Erythroblast (primary cell): ENCODE measurements around the gene FUT8.

Experiments
- GATA1 ChIP-seq: IDR thresholded peaks from 2 replicates; pipeline ENCODE4 v1.6.1; 2011; ENCODE audit warnings: low read depth, mild to moderate bottlenecking, control low read depth, low read length, moderate library complexity
- POLR2A ChIP-seq: IDR thresholded peaks from 2 replicates; pipeline ENCODE4 v1.6.1; 2011; ENCODE audit warnings: mild to moderate bottlenecking, low read length

GRCh38 chr14:65661865-65662264, 249.3 kb downstream of the FUT8 start:
- TF ChIP-seq POLR2A = no peak
- no peak for TF ChIP-seq GATA1
